Endothelial cell of umbilical vein (primary cell): Measurements from ENCODE around the gene TGFBR3. TPM values are rescaled to one million over a fixed set of nuclear protein-coding genes. Genes with fewer than 3 reads are reported as not detected.

Source experiments
- BruUV-seq: library from RNA; stranded (reverse); fragments of 400-500 nt; replicated peaks from 2 replicates; lab custom pipeline; 2021; lab: Mats Ljungman, UMichigan
- CTCF ChIA-PET: fragments of 300-600, 350-600 bp; sonication (Branson Sonifier 250); formaldehyde crosslinking; loops from one replicate; lab custom pipeline; 2021; ENCODE audit warnings: antibody characterized with exemption, inconsistent platforms; lab: Charles Lee
- POLR2A ChIA-PET: fragments of 300-600, 350-600 bp; sonication (Branson Sonifier 250); formaldehyde crosslinking; loops from one replicate; lab custom pipeline; 2021; ENCODE audit warnings: antibody characterized with exemption, inconsistent platforms; lab: Charles Lee
- DNase-seq: peaks from one replicate; pipeline ENCODE4 v3.0.0-alpha.2; 2011; ENCODE audit warnings: low read depth, low spot score
- FAIRE-seq: peaks from 2 replicates; lab custom pipeline; 2011; peaks lifted over from hg19 to GRCh38; lab: Jason Lieb, UNC
- H2AFZ ChIP-seq: 2 replicates; pipeline ENCODE4 v1.6.0; 2012; ENCODE audit warnings: low read depth, low read length, control low read depth, inconsistent platforms
- H3K27ac ChIP-seq: 2 replicates; pipeline ENCODE4 v1.5.1; 2011; ENCODE audit warnings: low read depth, mild to moderate bottlenecking, control low read depth, low read length, moderate library complexity; ENCODE audit not compliant: insufficient read depth
- H3K27me3 ChIP-seq, 2 experiments: 2 replicates each; pipeline versions ENCODE4 v1.6.0 to v1.6.1; 2011; ENCODE audit warnings: low read length in 2 of 2, mixed read lengths in 1 of 2; ENCODE audit not compliant: control insufficient read depth in 2 of 2, insufficient read depth in 2 of 2
- H3K36me3 ChIP-seq, 2 experiments: 2 replicates in 1 of 2; 3 replicates in 1 of 2; pipeline ENCODE4 v1.5.1; 2011; ENCODE audit warnings: low read length in 2 of 2, mild to moderate bottlenecking in 1 of 2, moderate library complexity in 1 of 2; ENCODE audit not compliant: control insufficient read depth in 2 of 2, insufficient read depth in 2 of 2; ENCODE audit errors: extremely low read depth in 1 of 2
- H3K4me1 ChIP-seq: 3 replicates; pipeline ENCODE4 v1.5.1; 2011; ENCODE audit warnings: mild to moderate bottlenecking, low read length; ENCODE audit not compliant: control insufficient read depth, insufficient read depth; ENCODE audit errors: extremely low read depth
- H3K4me2 ChIP-seq: 2 replicates; pipeline ENCODE4 v1.6.1; 2011; ENCODE audit warnings: low read length, control low read depth, mixed read lengths; ENCODE audit not compliant: insufficient read depth
- H3K4me3 ChIP-seq, 3 experiments: fragments of 200-600 bp in 1 of 3; sonication (generic), shearing (Covaris generic) in 1 of 3; replicated peaks in 1 of 3; 2 replicates each; pipeline ENCODE4 v1.5.1; 2011 to 2016; ENCODE audit warnings: control low read depth in 3 of 3, low read length in 3 of 3, mild to moderate bottlenecking in 2 of 3, inconsistent platforms in 1 of 3, low read depth in 1 of 3, moderate library complexity in 1 of 3; ENCODE audit not compliant: insufficient read depth in 1 of 3
- H3K79me2 ChIP-seq: 2 replicates; pipeline ENCODE4 v1.6.0; 2012; ENCODE audit warnings: low read length, inconsistent platforms; ENCODE audit not compliant: control insufficient read depth, insufficient read depth
- H3K9ac ChIP-seq: replicated peaks from 2 replicates; pipeline ENCODE3; 2011; ENCODE audit warnings: low read length, control low read depth; ENCODE audit not compliant: insufficient read depth; ENCODE audit errors: extremely low read depth
- H3K9me1 ChIP-seq: replicated peaks from 3 replicates; pipeline ENCODE4 v1.6.0; 2011; ENCODE audit warnings: mild to moderate bottlenecking, low read length; ENCODE audit not compliant: control insufficient read depth, insufficient read depth; ENCODE audit errors: extremely low read depth
- H3K9me3 ChIP-seq: replicated peaks from 2 replicates; pipeline ENCODE4 v1.5.1; 2012; ENCODE audit warnings: low read length, inconsistent platforms; ENCODE audit not compliant: control insufficient read depth, insufficient read depth
- H4K20me1 ChIP-seq: replicated peaks from 2 replicates; pipeline ENCODE3; 2011; ENCODE audit warnings: mild to moderate bottlenecking, low read length; ENCODE audit not compliant: control insufficient read depth, insufficient read depth; ENCODE audit errors: extremely low read depth
- EZH2 ChIP-seq: IDR thresholded peaks from 2 replicates; pipeline ENCODE4 v1.6.1; 2012; ENCODE audit warnings: borderline replicate concordance, low read depth, mild to moderate bottlenecking, moderate library complexity, low read length, inconsistent platforms; ENCODE audit not compliant: severe bottlenecking
- FOS ChIP-seq: IDR thresholded peaks from 2 replicates; pipeline ENCODE4 v1.6.1; 2011; ENCODE audit warnings: mild to moderate bottlenecking, low read length, moderate library complexity, borderline replicate concordance; ENCODE audit not compliant: insufficient read depth
- GATA2 ChIP-seq: IDR thresholded peaks from 2 replicates; pipeline ENCODE4 v1.7.0; 2011; ENCODE audit warnings: low read depth, mild to moderate bottlenecking, moderate library complexity, mixed read lengths, low read length; ENCODE audit not compliant: insufficient read length, insufficient read depth
- JUN ChIP-seq: IDR thresholded peaks from 2 replicates; pipeline ENCODE4 v1.6.1; 2011; ENCODE audit warnings: borderline replicate concordance, low read depth; ENCODE audit not compliant: insufficient read length, insufficient read depth
- MYC ChIP-seq: IDR thresholded peaks from one replicate; pipeline ENCODE4 v1.6.1; 2011; ENCODE audit warnings: mild to moderate bottlenecking, low read depth, low read length
- POLR2A ChIP-seq: IDR thresholded peaks from 2 replicates; pipeline ENCODE4 v1.6.1; 2012; ENCODE audit warnings: low read depth, mild to moderate bottlenecking, control low read depth, low read length
- POLR2AphosphoS5 ChIP-seq: IDR thresholded peaks from 2 replicates; pipeline ENCODE4 v1.6.1; 2012; ENCODE audit warnings: low read depth, mild to moderate bottlenecking, control low read depth, low read length, moderate library complexity; ENCODE audit not compliant: insufficient read depth
- dilution Hi-C: fragments of 300-500 bp; cut with MboI; formaldehyde crosslinking; loops from one replicate; pipeline ENCODE4 v1.15.0; 2019; ENCODE audit warnings: low sequenced_read_pairs; ENCODE audit not compliant: extremely low pct_ligation_motif_present
- intact Hi-C: fragments of 100-400 bp; cut with micrococcal nuclease; formaldehyde crosslinking; loops from one replicate; pipeline ENCODE4 v1.10.0; 2022
- polyA plus RNA-seq, 4 experiments: library from polyadenylated mRNA; depleted of rRNA in 3 of 4; stranded (reverse) in 3 of 4; unstranded in 1 of 4; fragments of >200 nt; gene quantifications; 2 replicates each; pipeline versions ENCODE4 v1.2.1 to v1.2.3, GENCODE V29; 2011 to 2012; ENCODE audit warnings: missing spikeins in 1 of 4
- total RNA-seq: library from RNA; stranded (reverse); gene quantifications from 2 replicates; pipeline ENCODE4 v1.2.3, GENCODE V29; 2021
- TF ChIP-seq, protein P1 (sequence below), 2 donors: IDR thresholded peaks; 1 replicate in 1 of 2; 2 replicates in 1 of 2; pipeline ENCODE4 v1.5.1; 2011; ENCODE audit warnings: low read length in 2 of 2, mild to moderate bottlenecking in 2 of 2, moderate library complexity in 2 of 2, control low read depth in 1 of 2, inconsistent platforms in 1 of 2, low read depth in 1 of 2; ENCODE audit not compliant: insufficient read depth in 1 of 2; ENCODE audit errors: extremely low read depth in 1 of 2
- TF ChIP-seq, protein P2 (sequence below): IDR thresholded peaks from 2 replicates; pipeline ENCODE4 v1.6.1; 2011; ENCODE audit not compliant: insufficient read depth, insufficient read length

TGFBR3 gene
- total and polyA plus RNA-seq, 2 donors (not counting 3 experiments of a cell fraction or from before 2014, with no cell fraction given) = 8.0 to 13.4 TPM

DNA sequence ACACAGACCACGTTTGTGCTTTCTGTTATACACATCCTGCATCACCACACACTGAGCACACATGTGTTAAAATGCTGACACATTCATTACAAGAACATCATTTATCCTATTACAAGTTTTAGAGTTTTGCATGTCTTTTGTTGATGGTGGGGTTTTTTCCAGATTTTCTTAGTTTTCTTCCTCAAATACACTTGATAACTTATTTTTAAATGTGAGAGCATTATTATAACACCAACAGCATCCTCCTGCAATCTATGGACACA, 67.3 kb downstream of the TGFBR3 start:
- Histone ChIP-seq H3K27ac (no peak overlapping the region), H3K9me3 (no peaks in the 10 kb centered on the region), H3K9ac (no peak overlapping the region), H3K79me2 (no peaks in the 10 kb centered on the region), H3K4me3 (no peak overlapping the region), H4K20me1 (no peaks in the 10 kb centered on the region), H3K4me1 (peaks cover 18% of the 10 kb centered on the region), H3K4me2 (no peak overlapping the region), H3K36me3 (no peaks in the 10 kb centered on the region), H3K9me1 (no peaks in the 10 kb centered on the region), H3K27me3 (no peaks in the 10 kb centered on the region), H2AFZ (no peak overlapping the region)
- ChIA-PET POLR2A (interaction anchor here (0.6 kb wide), 1 partner anchor 98 kb away, joined by 6 read pairs; no protein-coding TSS in a partner anchor), CTCF (interaction anchor here (0.6 to 1.6 kb wide), 4 partner anchors 12 to 62 kb away, joined by 3 to 7 read pairs (median 4); no protein-coding TSS in a partner anchor)
- TF ChIP-seq POLR2AphosphoS5 (no peak), EZH2 (no peak), JUN (no peak), GATA2 (no peak), POLR2A (no peak), FOS (no peak), MYC (no peak)
- TF ChIP-seq, protein P1, sequence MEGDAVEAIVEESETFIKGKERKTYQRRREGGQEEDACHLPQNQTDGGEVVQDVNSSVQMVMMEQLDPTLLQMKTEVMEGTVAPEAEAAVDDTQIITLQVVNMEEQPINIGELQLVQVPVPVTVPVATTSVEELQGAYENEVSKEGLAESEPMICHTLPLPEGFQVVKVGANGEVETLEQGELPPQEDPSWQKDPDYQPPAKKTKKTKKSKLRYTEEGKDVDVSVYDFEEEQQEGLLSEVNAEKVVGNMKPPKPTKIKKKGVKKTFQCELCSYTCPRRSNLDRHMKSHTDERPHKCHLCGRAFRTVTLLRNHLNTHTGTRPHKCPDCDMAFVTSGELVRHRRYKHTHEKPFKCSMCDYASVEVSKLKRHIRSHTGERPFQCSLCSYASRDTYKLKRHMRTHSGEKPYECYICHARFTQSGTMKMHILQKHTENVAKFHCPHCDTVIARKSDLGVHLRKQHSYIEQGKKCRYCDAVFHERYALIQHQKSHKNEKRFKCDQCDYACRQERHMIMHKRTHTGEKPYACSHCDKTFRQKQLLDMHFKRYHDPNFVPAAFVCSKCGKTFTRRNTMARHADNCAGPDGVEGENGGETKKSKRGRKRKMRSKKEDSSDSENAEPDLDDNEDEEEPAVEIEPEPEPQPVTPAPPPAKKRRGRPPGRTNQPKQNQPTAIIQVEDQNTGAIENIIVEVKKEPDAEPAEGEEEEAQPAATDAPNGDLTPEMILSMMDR (IDR thresholded peaks at IDR 0.05; ENCODE audit: extremely low read depth in 1 of 2, insufficient read depth in 1 of 2, low read depth in 1 of 2, low read length in 2 of 2) = no peak
- TF ChIP-seq, protein P2, sequence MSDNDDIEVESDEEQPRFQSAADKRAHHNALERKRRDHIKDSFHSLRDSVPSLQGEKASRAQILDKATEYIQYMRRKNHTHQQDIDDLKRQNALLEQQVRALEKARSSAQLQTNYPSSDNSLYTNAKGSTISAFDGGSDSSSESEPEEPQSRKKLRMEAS = no peak
- intact Hi-C loops = loop anchor here (1.0 kb wide), 1 partner anchor 11 kb away; no protein-coding TSS in a partner anchor
- FAIRE-seq = no peak
- dilution Hi-C loops = no loop called here
- no peak for DNase-seq
- BruUV-seq = no TSS peak
